ENCODE measurements around the gene UCP3.
"Not testable (repeated sequence)": the region's sequence is repeated elsewhere in the genome, so short reads cannot be mapped to it uniquely, and the experiment has no call there.

UCP3 gene

DNA sequence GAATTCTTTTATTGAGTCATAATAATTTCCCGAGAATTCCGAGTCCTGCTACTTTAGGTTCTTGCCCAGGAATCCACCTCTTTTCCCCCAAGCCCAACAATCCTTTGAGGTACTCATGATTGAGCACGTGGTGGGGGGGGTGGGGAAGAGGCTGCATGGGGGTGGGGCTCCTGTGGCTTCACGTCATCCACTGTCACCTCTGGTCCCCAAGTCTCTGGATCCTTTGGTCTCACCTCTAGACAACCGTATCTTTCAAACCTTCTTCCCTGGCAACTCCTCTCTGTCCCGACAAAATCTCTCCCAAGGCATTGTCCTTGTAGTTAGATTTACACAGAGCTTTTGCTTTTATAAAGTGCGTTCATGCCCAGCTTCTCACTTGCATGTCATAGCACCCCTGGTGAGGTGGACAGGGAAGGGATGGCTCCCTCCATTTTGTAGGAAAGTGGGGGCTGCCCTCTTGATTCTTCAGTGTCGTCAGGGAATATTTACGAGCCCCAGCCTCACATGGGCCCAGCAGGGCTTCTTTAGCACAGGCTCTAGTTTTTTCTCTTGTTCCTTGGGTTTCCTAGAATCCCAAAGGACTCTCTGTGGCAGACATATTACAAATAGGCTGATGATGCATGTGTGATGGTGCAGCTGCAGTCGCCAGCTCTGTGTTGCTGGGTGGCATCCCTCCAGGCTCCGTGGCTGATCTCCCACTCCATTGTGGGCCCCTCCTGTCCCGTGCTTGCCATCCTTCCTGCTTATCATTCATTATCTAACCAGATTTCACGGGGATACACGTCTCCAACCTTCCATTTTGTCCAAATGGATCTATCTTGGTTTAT, 8.4 kb downstream of the UCP3 start:
- no peak for DNase-seq

DNA sequence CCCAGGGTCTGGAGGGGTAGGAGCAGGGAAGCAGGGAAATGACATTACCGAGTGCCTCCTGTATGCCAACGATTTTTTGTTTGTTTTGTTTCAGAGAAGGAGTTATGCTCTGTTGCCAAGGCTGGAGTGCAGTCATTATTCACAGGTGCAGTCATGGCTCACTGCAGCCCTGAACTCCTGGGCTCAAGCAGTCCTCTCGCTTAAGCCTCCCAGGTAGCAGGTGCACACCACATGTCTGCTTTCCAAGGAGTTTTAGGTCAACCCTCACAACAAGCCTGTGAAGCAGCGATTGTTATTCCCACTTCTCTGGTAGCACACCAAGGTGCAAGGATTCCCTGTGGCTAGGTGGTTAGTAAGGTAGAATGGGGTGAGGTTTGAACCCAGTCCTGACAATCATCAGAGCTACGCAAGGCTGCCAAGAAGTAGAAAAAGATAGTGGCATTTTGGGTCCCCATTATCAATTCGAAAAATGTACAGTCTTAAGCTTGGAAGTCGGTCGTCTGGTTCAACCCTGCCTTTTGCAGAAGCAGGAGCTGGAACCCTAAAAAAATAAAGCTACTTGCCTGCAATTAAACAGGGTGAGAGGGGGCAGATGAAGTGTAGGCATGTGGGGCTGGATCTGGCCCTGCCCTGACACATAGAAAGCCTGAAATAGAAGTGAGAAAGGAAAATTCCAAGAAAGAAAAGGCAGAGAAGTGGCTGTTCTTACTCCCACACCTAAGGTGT, 9.1 kb downstream of the UCP3 start:
- DNase-seq = peak; percentile 85

DNA sequence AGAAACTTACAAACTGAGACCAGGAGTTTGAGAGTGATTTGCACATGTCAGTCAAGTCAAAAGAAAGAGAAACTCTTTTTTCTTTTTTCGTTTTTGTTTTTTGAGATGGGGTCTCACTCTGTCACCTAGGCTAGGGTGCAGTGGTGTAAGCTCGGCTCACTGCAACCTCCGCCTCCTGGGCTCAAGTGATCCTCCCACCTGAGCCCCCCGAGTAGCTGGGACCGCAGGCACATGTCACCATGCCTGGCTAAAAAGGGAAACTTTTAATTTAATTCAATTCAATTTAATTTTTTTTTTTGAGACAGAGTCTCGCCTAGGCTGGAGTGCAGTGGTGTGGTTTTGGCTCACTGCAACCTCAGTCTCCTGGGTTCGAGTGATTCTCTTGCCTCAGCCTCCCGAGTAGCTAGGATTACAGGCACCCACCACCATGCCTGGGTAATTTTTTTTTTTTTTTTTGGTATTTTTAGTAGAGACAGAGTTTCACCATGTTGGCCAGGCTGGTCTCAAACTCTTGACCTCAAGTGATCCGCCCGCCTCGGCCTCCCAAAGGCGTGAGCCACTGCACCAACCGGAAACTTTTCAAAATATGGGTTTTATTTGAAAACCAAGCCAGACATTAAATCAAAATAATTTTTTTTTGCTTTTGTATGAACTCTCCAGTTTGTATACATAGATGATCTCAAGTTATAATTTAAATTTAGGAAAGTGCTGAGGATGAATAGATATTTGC, 9.9 kb downstream of the UCP3 start:
- no peak for DNase-seq

DNA sequence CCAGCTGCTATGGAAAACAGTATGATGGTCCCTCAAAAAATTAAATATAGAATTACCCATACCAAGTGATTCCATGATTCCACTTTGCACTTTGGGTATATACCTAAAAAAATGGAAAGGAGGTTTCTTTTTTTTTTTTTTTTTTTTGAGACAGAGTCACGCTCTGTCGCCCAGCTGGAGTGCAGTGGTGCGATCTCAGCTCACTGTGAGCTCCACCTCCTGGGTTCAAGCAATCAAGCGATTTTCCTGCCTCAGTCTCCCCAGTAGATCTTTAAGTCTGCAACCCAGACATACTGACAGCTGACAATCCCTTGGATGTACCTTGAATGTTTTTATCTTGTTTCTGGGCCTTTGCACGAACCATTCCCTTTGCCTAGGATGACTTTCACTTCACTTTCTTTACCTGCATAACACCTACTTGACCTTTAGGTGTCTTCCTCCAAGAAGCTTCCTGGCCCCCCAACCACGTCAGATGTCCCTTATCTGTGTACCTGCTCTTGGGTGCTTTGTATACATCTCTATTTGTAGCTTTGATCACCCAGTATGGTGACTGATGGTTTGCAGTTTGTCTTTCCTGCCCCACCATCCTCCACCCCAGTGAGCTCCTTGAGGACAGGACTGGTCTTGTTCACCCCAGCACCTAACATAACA, 11.6 kb downstream of the UCP3 start:
- DNase-seq = no peak

DNA sequence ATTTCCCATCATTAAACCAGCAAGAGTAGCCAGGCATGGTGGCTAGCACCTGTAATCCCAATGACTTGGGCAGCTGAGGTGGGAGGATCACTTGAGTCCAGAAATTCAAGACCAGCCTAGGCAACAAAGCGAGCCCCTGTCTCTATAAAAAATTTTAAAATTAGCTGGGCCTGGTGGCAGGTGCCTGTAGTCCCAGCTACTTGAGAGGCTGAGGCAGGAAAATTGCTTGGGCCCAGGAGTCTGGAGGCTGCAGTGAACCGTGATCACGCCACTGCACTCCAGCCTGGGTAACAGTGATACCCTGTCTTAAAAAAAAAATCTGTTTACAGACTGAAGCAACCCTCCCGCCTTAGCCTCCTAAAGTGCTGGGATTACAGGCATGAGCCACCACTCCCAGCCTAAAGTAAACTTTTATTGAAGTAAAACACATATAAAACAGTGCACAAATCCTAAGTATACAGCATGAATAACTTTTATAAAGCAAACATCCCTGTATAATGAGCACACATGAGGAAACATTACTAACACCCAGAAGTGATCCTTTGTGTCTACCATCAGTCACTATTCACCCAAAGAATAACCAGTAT, 12.6 kb downstream of the UCP3 start:
- no peak for DNase-seq

DNA sequence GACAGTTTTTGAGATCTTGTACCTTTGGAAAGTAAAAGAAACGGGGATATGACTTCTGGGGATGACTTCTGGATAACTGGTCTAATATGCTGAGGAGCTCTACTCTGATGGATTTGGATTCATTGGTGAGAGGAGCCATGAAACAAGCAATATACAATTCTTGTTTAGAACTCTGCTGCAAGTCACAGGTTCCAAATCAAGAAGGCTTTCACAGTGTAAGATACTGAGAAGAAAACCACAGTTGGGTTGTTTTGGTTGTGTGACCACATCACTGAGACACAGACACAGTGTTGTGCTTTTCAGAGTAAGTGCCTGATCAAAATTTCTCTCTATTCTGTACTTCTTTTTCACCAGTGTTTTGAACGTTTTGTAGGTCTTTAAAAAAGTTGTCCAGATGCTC, 13.2 kb downstream of the UCP3 start:
- DNase-seq = no peak

DNA sequence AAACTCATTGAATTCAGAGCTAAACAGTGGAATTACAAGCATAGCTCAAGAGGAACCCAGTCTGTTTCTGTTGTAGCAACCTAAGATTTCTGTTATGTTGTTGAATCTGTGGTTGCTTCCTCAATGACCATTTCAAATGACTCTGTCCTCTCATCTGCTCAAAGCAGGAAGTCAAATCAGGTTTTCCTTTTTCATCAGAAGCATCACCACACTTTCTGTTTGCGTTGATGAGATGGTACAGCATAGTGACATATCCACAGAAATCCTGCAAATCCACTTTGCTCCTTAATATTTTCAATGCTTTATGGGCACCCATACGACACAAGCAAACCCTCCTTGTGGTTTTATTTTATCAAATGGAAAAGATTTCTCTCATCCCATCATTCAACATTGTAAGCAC, 13.6 kb downstream of the UCP3 start:
- no peak for DNase-seq

DNA sequence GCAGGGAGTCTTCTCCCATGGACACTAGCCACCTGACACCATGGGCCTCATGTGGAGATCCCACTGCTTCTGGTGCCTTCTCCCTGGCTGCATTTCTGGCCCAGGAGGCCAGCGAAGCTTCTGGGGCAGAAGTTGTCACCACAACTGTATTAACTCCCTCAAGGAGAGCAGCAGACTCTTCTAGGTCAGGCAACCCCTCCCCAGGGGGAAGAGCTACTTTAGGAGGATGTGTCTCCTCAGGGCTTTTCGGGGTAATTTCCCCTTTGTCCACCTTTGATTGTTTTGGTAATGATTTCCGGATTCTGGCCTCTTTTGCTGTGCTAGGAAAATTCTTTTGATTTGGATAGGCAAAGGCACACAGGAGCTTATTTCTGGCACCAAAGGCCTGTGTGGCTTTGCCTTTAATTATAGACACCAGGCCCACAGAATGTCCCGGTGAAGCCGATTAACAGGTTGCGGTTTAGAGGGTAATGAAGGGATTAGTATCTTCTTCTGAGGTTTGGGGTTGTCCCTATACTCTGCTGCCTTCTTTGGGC, 17.3 kb downstream of the UCP3 start:
- no peak for DNase-seq

DNA sequence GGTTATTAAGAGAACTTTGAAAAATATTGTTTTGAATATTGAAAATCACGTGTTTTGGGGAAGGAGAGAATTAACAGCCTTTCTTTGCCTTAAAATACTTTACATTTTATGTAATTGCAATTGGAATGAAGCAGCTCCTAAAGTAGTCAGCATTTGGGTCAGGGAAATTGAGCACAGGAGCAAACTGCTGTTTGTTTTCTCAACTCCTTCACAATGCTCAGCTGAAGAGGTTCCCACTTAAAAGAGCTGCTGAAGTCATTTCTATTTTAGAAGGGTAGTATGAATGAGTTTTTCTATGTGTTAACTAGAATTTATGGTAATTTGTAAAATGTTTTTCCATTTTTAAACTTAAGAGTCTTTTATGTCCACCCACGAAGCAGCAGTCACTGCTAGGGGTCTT, 18.2 kb downstream of the UCP3 start:
- DNase-seq = peak; percentile 34

DNA sequence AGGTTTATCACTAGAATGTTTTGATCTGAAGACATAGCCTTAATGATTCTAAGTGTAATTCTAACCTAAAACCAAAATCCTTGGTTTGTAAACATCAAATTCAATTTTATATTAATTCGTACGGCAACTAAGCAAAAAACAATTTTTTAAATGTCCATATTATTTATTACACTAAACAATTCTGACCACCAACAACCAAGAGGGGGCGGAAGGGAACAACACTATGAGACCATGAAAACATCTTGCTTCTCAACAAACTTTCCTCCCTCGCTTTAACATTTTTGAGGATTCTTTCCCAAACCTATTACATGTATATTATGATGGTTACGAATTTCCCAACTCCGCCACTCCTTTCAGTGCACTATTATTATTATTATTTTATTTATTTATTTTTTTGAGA, 19.7 kb downstream of the UCP3 start:
- DNase-seq = no peak

DNA sequence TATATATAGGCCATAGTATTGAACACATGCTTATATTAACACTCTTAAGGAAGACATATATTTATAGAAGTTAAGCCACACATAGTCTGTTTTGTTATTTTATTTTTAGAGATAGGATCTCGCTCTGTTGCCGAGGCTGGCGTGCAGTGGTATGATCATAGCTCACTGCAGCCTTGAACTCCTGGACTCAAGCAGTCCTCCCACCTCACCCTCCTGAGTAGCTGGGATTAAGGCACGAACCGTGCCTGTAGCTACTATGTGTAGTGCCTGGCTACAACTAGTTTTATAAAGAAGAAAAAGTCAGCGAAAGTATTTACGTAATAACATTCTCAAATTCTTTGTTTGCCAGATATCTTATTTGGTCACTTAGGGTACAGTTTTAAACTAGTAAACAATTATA, 20.7 kb downstream of the UCP3 start:
- DNase-seq = no peak

DNA sequence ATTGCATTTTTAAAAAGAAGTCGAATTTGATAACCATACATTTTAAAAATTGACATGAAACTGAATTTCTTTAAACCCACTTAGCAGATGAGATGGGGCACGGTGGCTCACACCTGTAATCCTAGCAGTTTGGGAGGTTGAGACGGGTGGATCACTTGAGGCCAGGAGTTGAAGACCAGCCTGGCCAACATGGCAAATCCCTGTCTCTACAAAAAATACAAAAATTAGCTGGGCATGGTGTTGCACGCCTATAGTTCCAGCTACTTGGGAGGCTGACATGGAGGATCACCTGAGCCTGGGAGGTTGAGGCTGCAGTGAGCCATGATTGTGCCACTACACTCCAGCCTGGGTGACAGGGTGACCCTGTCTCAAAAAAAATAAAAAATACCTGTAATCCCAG, 23.2 kb downstream of the UCP3 start:
- not testable (repeated sequence) for DNase-seq

DNA sequence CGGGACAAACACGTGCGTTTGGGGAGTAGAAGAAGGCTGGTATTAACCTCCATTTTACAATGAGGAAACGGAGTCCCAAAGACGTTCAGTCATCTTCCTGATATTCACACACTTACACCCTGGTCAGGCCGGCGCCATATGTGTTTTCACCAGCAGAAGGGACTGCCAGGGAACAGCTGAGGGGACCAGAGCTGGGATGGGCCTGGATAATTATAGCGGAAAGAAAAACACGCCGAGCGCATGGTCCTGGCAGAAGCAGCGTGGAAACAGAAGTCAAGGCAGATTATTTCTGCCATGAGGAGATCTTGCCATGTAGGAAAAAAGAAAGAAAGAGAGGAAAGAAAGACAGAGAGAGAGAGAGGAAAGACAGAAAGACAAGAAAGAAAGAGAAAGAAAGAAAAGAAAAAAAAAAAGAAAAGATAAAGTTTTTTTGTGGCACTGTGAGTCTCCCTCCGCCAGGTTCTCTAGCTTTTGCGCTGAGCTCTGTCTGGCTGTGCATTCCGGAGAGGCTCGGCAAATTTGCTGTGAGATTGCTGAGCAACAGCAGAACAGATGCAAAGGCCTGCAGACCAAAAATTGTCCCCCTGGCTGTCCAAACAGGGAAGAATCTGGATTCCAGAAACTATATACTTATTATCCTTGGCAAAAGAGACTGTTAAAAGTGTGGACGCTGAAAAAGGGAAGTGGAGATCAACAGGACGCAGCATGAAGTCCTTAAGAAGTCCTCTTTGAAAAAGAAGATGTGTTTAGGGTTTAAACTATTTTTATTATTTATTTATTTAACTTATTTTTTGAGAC, 24.9 kb downstream of the UCP3 start:
- no peak for DNase-seq

DNA sequence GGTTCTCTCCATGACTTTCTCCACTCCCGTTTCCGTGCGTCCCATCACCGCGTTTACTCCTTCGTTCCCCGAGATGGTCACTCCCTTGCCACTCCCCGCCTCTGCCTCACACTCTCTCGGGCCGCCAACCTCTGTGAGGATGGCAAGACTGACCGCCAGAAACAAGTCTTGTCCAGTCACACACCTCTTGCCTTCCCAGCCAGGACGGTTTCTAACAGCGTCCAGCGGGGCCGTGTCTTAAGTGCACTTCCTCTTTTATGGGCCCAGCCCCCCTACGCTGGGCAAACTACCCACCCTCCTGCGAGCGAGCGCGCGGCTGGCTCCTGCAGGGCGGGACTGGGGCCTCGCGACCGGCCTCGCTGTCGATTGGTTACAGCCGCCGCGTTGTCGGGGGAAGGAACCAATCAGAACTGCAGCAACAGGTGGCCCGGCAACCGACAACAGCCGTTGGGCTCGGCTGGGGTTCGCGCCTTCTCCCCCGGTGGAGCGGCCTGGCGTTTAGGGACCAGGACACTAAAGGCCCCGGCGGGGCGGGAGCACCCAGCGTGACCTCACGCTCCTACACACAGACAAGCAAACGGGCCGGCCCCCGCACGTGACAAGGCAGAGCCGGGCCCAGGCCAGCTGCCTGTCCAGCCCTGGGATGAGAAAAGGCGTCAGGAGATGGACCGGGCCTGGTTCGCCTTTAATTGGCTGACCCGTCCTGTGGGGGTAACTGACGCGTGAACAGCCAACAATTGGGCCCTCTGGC, 25.7 kb downstream of the UCP3 start:
- peak; percentile 95 for DNase-seq

DNA sequence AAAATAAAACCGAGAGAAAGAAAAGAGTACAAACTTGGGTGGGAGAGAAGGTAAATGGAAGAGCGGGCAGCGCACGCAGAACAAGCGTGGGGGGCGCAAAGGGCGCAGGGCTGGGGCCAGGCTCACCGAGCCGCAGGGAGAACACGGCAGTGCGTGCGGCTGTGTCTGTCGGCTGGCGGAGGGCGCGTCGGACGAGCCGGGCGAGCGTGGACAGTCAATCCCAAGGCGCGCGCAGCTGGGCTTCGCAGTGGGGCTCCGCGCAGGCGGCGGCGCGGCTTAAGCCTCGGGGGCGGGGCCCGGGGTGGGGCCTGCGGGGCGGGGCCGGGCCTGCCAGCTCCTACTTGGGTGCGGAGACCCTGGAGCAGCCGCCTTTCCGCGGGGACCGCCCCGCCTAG, 26.3 kb downstream of the UCP3 start, which contains the start of gene UCP2:
UCP2 (minus strand) TSS at position 249 of the 395 bp plus-strand sequence. CDS start 4,465 bp downstream, outside the sequence.
- peak; percentile 85 for DNase-seq

DNA sequence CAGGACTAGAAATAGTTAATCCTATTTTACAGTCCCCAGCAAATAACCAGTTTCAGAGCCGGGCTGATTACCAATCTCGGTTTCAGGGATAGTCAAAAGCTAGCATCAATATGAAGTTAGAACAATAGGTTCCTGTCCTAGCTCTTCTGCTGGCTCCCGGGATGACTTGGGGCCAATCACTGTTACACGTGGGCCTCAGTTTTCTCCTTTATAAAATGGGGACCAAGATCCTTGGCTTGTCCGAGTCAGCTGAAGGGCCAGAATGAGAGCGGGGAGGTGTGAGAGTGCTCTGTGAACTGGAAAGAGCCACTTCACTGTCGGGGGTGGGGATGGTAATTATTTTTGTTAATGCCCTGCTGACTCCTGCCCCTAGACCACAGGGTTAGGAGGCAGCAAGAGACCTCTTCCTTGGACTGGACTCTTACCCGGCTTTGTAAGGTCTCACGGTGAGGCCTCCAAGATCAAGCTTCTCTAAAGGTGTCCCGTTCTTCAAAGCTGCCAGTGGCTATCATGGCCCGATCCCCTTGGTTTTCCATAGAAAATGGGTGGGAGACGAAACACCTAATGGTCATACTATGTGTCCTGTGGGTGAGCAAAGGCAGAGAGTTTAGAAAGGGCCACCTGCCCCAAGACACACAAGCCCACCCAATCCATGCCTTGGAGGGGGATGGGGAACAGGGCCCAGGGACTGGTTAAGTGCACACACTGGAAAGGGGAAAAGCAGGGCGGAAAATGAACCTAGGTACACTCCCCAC, 27.7 kb downstream of the UCP3 start:
- DNase-seq = no peak

DNA sequence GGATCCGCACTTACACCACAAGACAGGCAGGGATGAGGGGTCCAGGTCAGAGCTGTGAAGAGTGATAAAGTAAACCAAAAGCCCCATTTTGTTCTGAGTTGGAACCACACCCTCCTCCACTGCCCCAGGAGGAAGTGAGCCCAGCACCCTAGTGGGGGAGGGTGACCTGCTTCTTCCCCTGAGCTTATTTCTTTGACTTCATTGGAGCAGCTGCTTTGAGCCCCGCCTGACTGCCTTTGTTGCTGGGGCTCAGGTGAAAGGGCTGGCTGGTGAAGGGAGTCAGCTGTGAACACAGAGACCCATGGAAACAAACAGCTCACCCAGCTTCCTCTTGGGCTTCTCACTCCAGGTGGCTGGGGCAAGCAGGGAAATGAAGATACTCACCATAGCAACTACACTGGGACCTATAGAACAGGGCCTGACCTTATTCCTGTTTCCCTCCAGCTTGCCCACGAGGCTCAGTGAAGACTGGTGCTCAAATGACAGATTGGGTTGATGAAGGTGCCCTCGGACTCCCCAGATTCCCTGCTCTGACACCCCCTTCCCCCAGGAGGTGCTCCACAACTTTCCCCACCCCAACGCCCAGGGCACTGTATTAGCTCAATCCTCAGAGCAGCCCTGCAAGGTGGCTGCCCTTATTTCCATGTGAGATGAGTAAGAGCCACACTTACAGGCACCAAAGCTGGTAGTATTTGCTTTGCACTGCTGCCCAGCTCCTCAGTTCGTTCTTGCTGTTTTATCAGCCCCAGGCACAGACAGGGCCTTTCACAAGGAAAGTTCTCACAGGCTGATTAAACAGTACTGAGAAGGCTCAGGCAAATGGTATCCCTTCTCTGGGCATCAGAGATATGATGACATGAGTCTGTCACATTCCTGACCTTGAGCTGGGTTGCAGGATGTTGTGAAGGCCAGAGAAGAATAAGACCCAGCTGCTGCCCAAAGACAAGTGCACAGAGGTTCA, 28.6 kb downstream of the UCP3 start:
- DNase-seq = peak; percentile 70

DNA sequence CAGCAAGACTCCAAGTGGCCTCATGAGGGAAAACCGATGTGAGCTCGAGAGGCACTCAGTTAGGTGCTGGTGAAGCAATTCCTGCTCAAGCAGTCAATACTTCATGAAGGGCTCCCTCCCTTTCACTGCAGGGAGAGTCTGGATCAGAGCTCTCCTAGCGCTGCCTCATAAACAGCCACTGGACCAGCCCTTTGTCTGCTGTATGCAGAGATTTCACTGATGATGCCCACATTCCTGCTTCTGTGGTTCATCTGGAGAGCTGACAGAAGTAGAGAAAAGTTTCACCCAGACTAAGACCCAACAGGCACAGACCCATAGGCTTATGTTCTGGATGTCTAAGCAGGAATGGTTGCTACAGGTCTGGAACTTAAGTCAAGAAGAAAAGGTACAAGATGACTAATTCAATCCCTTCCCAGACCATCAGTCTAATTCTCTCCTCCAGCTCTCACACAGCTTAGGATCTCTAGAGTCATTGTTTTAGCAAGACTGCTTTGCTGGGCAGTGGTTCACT, 30.3 kb downstream of the UCP3 start:
- DNase-seq = no peak
